KMS-11 (cell line): ENCODE data around the gene PDLIM5.

Experiments used
- H2AFZ ChIP-seq: fragments of 200-600 bp; sonication (generic); 2 replicates; pipeline ENCODE4 v1.6.1; 2016; ENCODE audit warnings: antibody characterized with exemption, mixed run types, low read depth
- H3K27ac ChIP-seq: fragments of 200-600 bp; sonication (generic); 2 replicates; pipeline ENCODE4 v1.6.1; 2016; ENCODE audit warnings: mild to moderate bottlenecking, mixed run types
- H3K27me3 ChIP-seq: fragments of 200-600 bp; sonication (generic); 2 replicates; pipeline ENCODE4 v1.6.1; 2017; ENCODE audit warnings: mild to moderate bottlenecking, low read depth, mixed run types, moderate library complexity; ENCODE audit not compliant: insufficient read depth
- H3K36me3 ChIP-seq: fragments of 200-600 bp; sonication (generic); 2 replicates; pipeline ENCODE4 v1.6.1; 2017; ENCODE audit warnings: mild to moderate bottlenecking, mixed run types; ENCODE audit not compliant: insufficient read depth
- H3K4me1 ChIP-seq: fragments of 200-600 bp; sonication (generic); 2 replicates; pipeline ENCODE4 v1.6.1; 2016; ENCODE audit warnings: mild to moderate bottlenecking, low read depth, mixed run types; ENCODE audit not compliant: poor library complexity, severe bottlenecking
- H3K4me2 ChIP-seq: fragments of 200-600 bp; sonication (generic); 2 replicates; pipeline ENCODE4 v1.7.0; 2016; ENCODE audit warnings: mild to moderate bottlenecking, mixed run types
- H3K4me3 ChIP-seq: fragments of 200-600 bp; sonication (generic); IDR thresholded peaks from 2 replicates; pipeline ENCODE4 v1.6.1; 2017; ENCODE audit warnings: low read depth, low read length, mixed read lengths; ENCODE audit not compliant: insufficient read depth
- H3K79me2 ChIP-seq: fragments of 200-600 bp; sonication (generic); 2 replicates; pipeline ENCODE4 v1.6.1; 2016; ENCODE audit warnings: low read depth, mixed run types; ENCODE audit not compliant: insufficient read depth
- H3K9ac ChIP-seq: fragments of 200-600 bp; sonication (generic); 2 replicates; pipeline ENCODE4 v1.6.1; 2016; ENCODE audit warnings: mild to moderate bottlenecking, mixed run types
- H4K20me1 ChIP-seq: fragments of 200-600 bp; sonication (generic); 2 replicates; pipeline ENCODE4 v1.6.1; 2016; ENCODE audit warnings: mild to moderate bottlenecking, mixed run types; ENCODE audit not compliant: insufficient read depth
- TF ChIP-seq, protein P1 (sequence below): fragments of 200-600 bp; sonication (generic); conservative IDR thresholded peaks from 2 replicates; pipeline ENCODE4 v1.6.1; 2017; ENCODE audit warnings: low read depth, mild to moderate bottlenecking, antibody characterized with exemption, low read length, moderate library complexity, mixed read lengths

Gene PDLIM5

GRCh38 chr4:94525993-94526728 lies 74.4 kb downstream of the PDLIM5 start:
- Histone ChIP-seq H3K4me3 (no peak overlapping the region), H3K27me3 (no peaks in the 10 kb centered on the region)

GRCh38 chr4:94527556-94528233 lies 76.0 kb downstream of the PDLIM5 start:
- no peaks in the 10 kb centered on the region for H3K36me3 ChIP-seq
- no peak overlapping the region for H3K27ac ChIP-seq
- H3K4me1 ChIP-seq = peaks cover 10% of the 10 kb centered on the region
- no peak overlapping the region for H3K9ac ChIP-seq
- H3K4me3 ChIP-seq = no peak overlapping the region
- no peaks in the 10 kb centered on the region for H4K20me1 ChIP-seq
- H3K79me2 ChIP-seq = no peaks in the 10 kb centered on the region
- H3K27me3 ChIP-seq = no peaks in the 10 kb centered on the region
- H2AFZ ChIP-seq = no peak overlapping the region
- TF ChIP-seq, protein P1, sequence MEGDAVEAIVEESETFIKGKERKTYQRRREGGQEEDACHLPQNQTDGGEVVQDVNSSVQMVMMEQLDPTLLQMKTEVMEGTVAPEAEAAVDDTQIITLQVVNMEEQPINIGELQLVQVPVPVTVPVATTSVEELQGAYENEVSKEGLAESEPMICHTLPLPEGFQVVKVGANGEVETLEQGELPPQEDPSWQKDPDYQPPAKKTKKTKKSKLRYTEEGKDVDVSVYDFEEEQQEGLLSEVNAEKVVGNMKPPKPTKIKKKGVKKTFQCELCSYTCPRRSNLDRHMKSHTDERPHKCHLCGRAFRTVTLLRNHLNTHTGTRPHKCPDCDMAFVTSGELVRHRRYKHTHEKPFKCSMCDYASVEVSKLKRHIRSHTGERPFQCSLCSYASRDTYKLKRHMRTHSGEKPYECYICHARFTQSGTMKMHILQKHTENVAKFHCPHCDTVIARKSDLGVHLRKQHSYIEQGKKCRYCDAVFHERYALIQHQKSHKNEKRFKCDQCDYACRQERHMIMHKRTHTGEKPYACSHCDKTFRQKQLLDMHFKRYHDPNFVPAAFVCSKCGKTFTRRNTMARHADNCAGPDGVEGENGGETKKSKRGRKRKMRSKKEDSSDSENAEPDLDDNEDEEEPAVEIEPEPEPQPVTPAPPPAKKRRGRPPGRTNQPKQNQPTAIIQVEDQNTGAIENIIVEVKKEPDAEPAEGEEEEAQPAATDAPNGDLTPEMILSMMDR = no peak
- H3K4me2 ChIP-seq = no peak overlapping the region

More at GRCh38 chr4:94525993-94526728, 74.4 kb downstream of the PDLIM5 start:
- Histone ChIP-seq H3K9ac (no peak overlapping the region), H4K20me1 (no peaks in the 10 kb centered on the region), H2AFZ (no peak overlapping the region), H3K27ac (no peak overlapping the region), H3K4me2 (peak overlapping the region; percentile 31; the same call in 1 of the 2 replicates), H3K4me1 (peaks cover 10% of the 10 kb centered on the region), H3K36me3 (no peaks in the 10 kb centered on the region), H3K79me2 (no peaks in the 10 kb centered on the region)
- TF ChIP-seq, protein P1 = no peak

GRCh38 chr4:94528792-94529451 lies 77.2 kb downstream of the PDLIM5 start:
- H3K27me3 ChIP-seq = no peaks in the 10 kb centered on the region
- H3K9ac ChIP-seq = no peak overlapping the region
- no peaks in the 10 kb centered on the region for H4K20me1 ChIP-seq
- H3K4me2 ChIP-seq = no peak overlapping the region
- no peak overlapping the region for H3K27ac ChIP-seq
- TF ChIP-seq, protein P1 = no peak
- no peak overlapping the region for H3K4me3 ChIP-seq
- H3K36me3 ChIP-seq = no peaks in the 10 kb centered on the region
- no peaks in the 10 kb centered on the region for H3K79me2 ChIP-seq
- H3K4me1 ChIP-seq = peaks cover 10% of the 10 kb centered on the region
- H2AFZ ChIP-seq = no peak overlapping the region

- Histone ChIP-seq H3K4me3 (no peak overlapping the region), H3K9ac (no peak overlapping the region), H3K27ac (no peak overlapping the region), H3K36me3 (no peaks in the 10 kb centered on the region), H3K79me2 (no peaks in the 10 kb centered on the region), H4K20me1 (no peaks in the 10 kb centered on the region), H3K4me2 (no peak overlapping the region), H3K4me1 (peaks cover 10% of the 10 kb centered on the region), H3K27me3 (no peaks in the 10 kb centered on the region), H2AFZ (no peak overlapping the region)
- TF ChIP-seq, protein P1 = no peak
These were observed 78.3 kb downstream of the PDLIM5 start for GRCh38 chr4:94530073-94530472.
